ENCODE data around the gene FOXK1.

DNA sequence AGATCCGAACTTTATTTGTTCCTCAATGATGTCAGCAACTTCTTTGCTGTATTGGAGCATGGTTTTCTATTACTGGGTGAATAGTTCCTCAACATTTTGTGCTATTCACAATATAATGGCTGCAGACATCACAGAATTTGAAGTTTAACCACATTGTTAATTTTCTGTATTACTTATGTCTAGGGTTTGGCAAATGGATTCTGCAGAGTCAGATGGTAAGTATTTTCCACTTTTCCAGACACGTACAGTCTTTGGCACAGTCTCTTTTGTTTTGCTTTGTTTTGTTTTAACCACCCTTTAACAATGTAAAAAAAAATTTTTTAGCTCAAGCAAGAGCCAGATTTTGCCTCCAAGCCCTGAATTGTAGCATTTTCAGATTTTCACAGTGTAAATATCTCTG is 36.8 kb upstream of the FOXK1 start:
- TF ChIP-seq POLR2A (IDR thresholded peaks at IDR 0.05): no peak
- TF ChIP-seq, protein P1, sequence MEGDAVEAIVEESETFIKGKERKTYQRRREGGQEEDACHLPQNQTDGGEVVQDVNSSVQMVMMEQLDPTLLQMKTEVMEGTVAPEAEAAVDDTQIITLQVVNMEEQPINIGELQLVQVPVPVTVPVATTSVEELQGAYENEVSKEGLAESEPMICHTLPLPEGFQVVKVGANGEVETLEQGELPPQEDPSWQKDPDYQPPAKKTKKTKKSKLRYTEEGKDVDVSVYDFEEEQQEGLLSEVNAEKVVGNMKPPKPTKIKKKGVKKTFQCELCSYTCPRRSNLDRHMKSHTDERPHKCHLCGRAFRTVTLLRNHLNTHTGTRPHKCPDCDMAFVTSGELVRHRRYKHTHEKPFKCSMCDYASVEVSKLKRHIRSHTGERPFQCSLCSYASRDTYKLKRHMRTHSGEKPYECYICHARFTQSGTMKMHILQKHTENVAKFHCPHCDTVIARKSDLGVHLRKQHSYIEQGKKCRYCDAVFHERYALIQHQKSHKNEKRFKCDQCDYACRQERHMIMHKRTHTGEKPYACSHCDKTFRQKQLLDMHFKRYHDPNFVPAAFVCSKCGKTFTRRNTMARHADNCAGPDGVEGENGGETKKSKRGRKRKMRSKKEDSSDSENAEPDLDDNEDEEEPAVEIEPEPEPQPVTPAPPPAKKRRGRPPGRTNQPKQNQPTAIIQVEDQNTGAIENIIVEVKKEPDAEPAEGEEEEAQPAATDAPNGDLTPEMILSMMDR (IDR thresholded peaks at IDR 0.05): no peak

All from ovary (tissue), 3 donors.